ENCODE results near the gene ZNF236. TPM values are rescaled to one million over a fixed set of nuclear protein-coding genes. Genes with fewer than 3 reads are reported as not detected.

ZNF236 gene
- total and polyA plus RNA-seq, 2 donors (not counting 3 experiments of a cell fraction or from before 2014, with no cell fraction given) = 4.5 to 14.7 TPM

- intact Hi-C loops (cut with micrococcal nuclease) = no loop called here
- no peaks in the 10 kb centered on the region for H3K4me1 ChIP-seq (ENCODE audit: control insufficient read depth, extremely low read depth, insufficient read depth, low read length)
- no TSS peak for BruUV-seq (replicated peaks)
- no peak overlapping the region for H3K27ac ChIP-seq (ENCODE audit: insufficient read depth, low read depth, low read length)
- no peak overlapping the region for H3K9ac ChIP-seq (replicated peaks; ENCODE audit: extremely low read depth, insufficient read depth, low read length)
- POLR2A ChIA-PET = no interaction called here
- dilution Hi-C loops (cut with MboI; ENCODE audit: extremely low pct_ligation_motif_present, low sequenced_read_pairs) = no loop called here
- TF ChIP-seq POLR2A (IDR thresholded peaks at IDR 0.05; ENCODE audit: low read depth, low read length) = no peak
- TF ChIP-seq EZH2 (IDR thresholded peaks at IDR 0.05; ENCODE audit: borderline replicate concordance, low read depth, low read length, severe bottlenecking) = no peak
- TF ChIP-seq POLR2AphosphoS5 (IDR thresholded peaks at IDR 0.05; ENCODE audit: insufficient read depth, low read depth, low read length) = no peak
- TF ChIP-seq FOS (IDR thresholded peaks at IDR 0.05; ENCODE audit: borderline replicate concordance, insufficient read depth, low read length) = no peak
- no peak for TF ChIP-seq MYC (IDR thresholded peaks at IDR 0.05; ENCODE audit: low read depth, low read length)
- TF ChIP-seq, protein P1, sequence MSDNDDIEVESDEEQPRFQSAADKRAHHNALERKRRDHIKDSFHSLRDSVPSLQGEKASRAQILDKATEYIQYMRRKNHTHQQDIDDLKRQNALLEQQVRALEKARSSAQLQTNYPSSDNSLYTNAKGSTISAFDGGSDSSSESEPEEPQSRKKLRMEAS (IDR thresholded peaks at IDR 0.05; ENCODE audit: insufficient read depth, insufficient read length) = no peak
- no peak for TF ChIP-seq GATA2 (IDR thresholded peaks at IDR 0.05; ENCODE audit: insufficient read depth, insufficient read length, low read depth, low read length)
- no peaks in the 10 kb centered on the region for H3K9me3 ChIP-seq (replicated peaks; ENCODE audit: control insufficient read depth, insufficient read depth, low read length)
- no peak overlapping the region for H3K4me3 ChIP-seq (replicated peaks in 1 of 3; ENCODE audit: insufficient read depth in 1 of 3, low read depth in 1 of 3, low read length in 3 of 3)
- H3K27me3 ChIP-seq (ENCODE audit: control insufficient read depth in 2 of 2, insufficient read depth in 2 of 2, low read length in 2 of 2) = no peaks in the 10 kb centered on the region
- CTCF ChIA-PET = interaction anchor here (1.2 kb wide), 1 partner anchor 10 kb away, joined by 3 read pairs; no protein-coding TSS in a partner anchor
- DNase-seq (ENCODE audit: low read depth, low spot score) (no peak), FAIRE-seq (no peak)
- H4K20me1 ChIP-seq (replicated peaks; ENCODE audit: control insufficient read depth, extremely low read depth, insufficient read depth, low read length) = no peaks in the 10 kb centered on the region
- H3K4me2 ChIP-seq (ENCODE audit: insufficient read depth, low read length) = no peak overlapping the region
- no peaks in the 10 kb centered on the region for H3K9me1 ChIP-seq (replicated peaks; ENCODE audit: control insufficient read depth, extremely low read depth, insufficient read depth, low read length)
- H2AFZ ChIP-seq (ENCODE audit: low read depth, low read length) = no peak overlapping the region
- no peaks in the 10 kb centered on the region for H3K79me2 ChIP-seq (ENCODE audit: control insufficient read depth, insufficient read depth, low read length)
- H3K36me3 ChIP-seq (ENCODE audit: control insufficient read depth in 2 of 2, extremely low read depth in 1 of 2, insufficient read depth in 2 of 2, low read length in 2 of 2) = peaks cover 0 to 10% of the 10 kb centered on the region in 2 experiments
Measured at GRCh38 chr18:76936877-76937276, 114.5 kb downstream of the ZNF236 start.

DNA sequence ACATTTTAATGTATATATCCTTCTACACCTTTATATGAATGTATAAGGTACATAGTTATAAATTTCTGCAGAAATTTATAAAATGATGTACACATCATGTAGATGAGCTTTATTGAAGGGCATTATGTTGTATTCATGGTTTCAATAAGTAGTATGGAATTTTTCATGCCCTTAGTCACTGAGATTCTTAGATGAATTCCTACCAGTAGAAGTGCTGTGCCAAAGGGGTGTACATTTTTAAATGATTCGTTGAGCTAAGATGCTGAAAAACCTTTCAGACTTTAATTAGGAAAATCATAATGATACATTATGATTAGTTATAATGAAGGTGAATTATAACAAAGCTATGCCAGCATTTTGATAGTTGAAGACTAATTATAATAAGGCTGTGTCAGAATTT is 115.2 kb downstream of the ZNF236 start:
- dilution Hi-C loops (cut with MboI; ENCODE audit: extremely low pct_ligation_motif_present, low sequenced_read_pairs) (no loop called here), intact Hi-C loops (cut with micrococcal nuclease) (no loop called here)
- DNase-seq (ENCODE audit: low read depth, low spot score) (no peak), FAIRE-seq (no peak)
- Histone ChIP-seq H3K4me1 (ENCODE audit: control insufficient read depth, extremely low read depth, insufficient read depth, low read length) (no peaks in the 10 kb centered on the region), H3K27ac (ENCODE audit: insufficient read depth, low read depth, low read length) (no peak overlapping the region), H2AFZ (ENCODE audit: low read depth, low read length) (no peak overlapping the region), H3K9me1 (replicated peaks; ENCODE audit: control insufficient read depth, extremely low read depth, insufficient read depth, low read length) (no peaks in the 10 kb centered on the region), H4K20me1 (replicated peaks; ENCODE audit: control insufficient read depth, extremely low read depth, insufficient read depth, low read length) (no peaks in the 10 kb centered on the region), H3K4me2 (ENCODE audit: insufficient read depth, low read length) (no peak overlapping the region), H3K79me2 (ENCODE audit: control insufficient read depth, insufficient read depth, low read length) (no peaks in the 10 kb centered on the region), H3K9me3 (replicated peaks; ENCODE audit: control insufficient read depth, insufficient read depth, low read length) (no peaks in the 10 kb centered on the region), H3K36me3 (ENCODE audit: control insufficient read depth in 2 of 2, extremely low read depth in 1 of 2, insufficient read depth in 2 of 2, low read length in 2 of 2) (peaks cover 0 to 10% of the 10 kb centered on the region in 2 experiments), H3K9ac (replicated peaks; ENCODE audit: extremely low read depth, insufficient read depth, low read length) (no peak overlapping the region), H3K4me3 (replicated peaks in 1 of 3; ENCODE audit: insufficient read depth in 1 of 3, low read depth in 1 of 3, low read length in 3 of 3) (no peak overlapping the region), H3K27me3 (ENCODE audit: control insufficient read depth in 2 of 2, insufficient read depth in 2 of 2, low read length in 2 of 2) (no peaks in the 10 kb centered on the region)
- TF ChIP-seq, protein P1 (IDR thresholded peaks at IDR 0.05; ENCODE audit: insufficient read depth, insufficient read length) = no peak
- no peak for TF ChIP-seq MYC (IDR thresholded peaks at IDR 0.05; ENCODE audit: low read depth, low read length)
- no peak for TF ChIP-seq POLR2AphosphoS5 (IDR thresholded peaks at IDR 0.05; ENCODE audit: insufficient read depth, low read depth, low read length)
- TF ChIP-seq, protein P2, sequence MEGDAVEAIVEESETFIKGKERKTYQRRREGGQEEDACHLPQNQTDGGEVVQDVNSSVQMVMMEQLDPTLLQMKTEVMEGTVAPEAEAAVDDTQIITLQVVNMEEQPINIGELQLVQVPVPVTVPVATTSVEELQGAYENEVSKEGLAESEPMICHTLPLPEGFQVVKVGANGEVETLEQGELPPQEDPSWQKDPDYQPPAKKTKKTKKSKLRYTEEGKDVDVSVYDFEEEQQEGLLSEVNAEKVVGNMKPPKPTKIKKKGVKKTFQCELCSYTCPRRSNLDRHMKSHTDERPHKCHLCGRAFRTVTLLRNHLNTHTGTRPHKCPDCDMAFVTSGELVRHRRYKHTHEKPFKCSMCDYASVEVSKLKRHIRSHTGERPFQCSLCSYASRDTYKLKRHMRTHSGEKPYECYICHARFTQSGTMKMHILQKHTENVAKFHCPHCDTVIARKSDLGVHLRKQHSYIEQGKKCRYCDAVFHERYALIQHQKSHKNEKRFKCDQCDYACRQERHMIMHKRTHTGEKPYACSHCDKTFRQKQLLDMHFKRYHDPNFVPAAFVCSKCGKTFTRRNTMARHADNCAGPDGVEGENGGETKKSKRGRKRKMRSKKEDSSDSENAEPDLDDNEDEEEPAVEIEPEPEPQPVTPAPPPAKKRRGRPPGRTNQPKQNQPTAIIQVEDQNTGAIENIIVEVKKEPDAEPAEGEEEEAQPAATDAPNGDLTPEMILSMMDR (IDR thresholded peaks at IDR 0.05; ENCODE audit: extremely low read depth in 1 of 2, insufficient read depth in 1 of 2, low read depth in 1 of 2, low read length in 2 of 2) = no peak
- no peak for TF ChIP-seq FOS (IDR thresholded peaks at IDR 0.05; ENCODE audit: borderline replicate concordance, insufficient read depth, low read length)
- TF ChIP-seq JUN (IDR thresholded peaks at IDR 0.05; ENCODE audit: borderline replicate concordance, insufficient read depth, insufficient read length, low read depth) = no peak
- no peak for TF ChIP-seq GATA2 (IDR thresholded peaks at IDR 0.05; ENCODE audit: insufficient read depth, insufficient read length, low read depth, low read length)
- TF ChIP-seq POLR2A (IDR thresholded peaks at IDR 0.05; ENCODE audit: low read depth, low read length) = no peak
- TF ChIP-seq EZH2 (IDR thresholded peaks at IDR 0.05; ENCODE audit: borderline replicate concordance, low read depth, low read length, severe bottlenecking) = no peak
- POLR2A ChIA-PET = no interaction called here
- no TSS peak for BruUV-seq (replicated peaks)
- CTCF ChIA-PET = interaction anchor here (1.2 kb wide), 3 partner anchors 9 to 135 kb away, joined by 3 to 5 read pairs (median 3); no protein-coding TSS in a partner anchor

All from endothelial cell of umbilical vein (primary cell).